Osteocyte (in vitro differentiated cells): ENCODE results near the gene RCCD1. TPM values are rescaled to one million over a fixed set of nuclear protein-coding genes. Genes with fewer than 3 reads are reported as not detected.

Source experiments
- DNase-seq: peaks from one replicate; pipeline ENCODE4 v3.0.0; 2021; ENCODE audit warnings: mixed read lengths; ENCODE audit not compliant: unreplicated experiment; ENCODE audit errors: extremely low spot score
- H3K27ac Mint-ChIP-seq: one replicate; pipeline ENCODE4 v1.8.0; 2021; ENCODE audit warnings: mild to moderate bottlenecking, mixed read lengths; ENCODE audit not compliant: unreplicated experiment
- H3K27me3 Mint-ChIP-seq: one replicate; pipeline ENCODE4 v1.8.0; 2021; ENCODE audit warnings: mixed read lengths; ENCODE audit not compliant: unreplicated experiment
- H3K36me3 Mint-ChIP-seq: one replicate; pipeline ENCODE4 v1.8.0; 2021; ENCODE audit warnings: mixed read lengths; ENCODE audit not compliant: unreplicated experiment
- H3K4me1 Mint-ChIP-seq: one replicate; pipeline ENCODE4 v1.8.0; 2021; ENCODE audit warnings: mixed read lengths; ENCODE audit not compliant: unreplicated experiment
- H3K4me3 Mint-ChIP-seq: one replicate; pipeline ENCODE4 v1.8.0; 2021; ENCODE audit warnings: mild to moderate bottlenecking, moderate library complexity, mixed read lengths; ENCODE audit not compliant: unreplicated experiment
- H3K9me3 Mint-ChIP-seq: one replicate; pipeline ENCODE4 v1.8.0; 2021; ENCODE audit warnings: mixed read lengths; ENCODE audit not compliant: unreplicated experiment
- CTCF ChIP-seq: fragments of 200-600 bp; sonication (generic); IDR thresholded peaks from 2 replicates; pipeline ENCODE4 v1.5.0; 2021; ENCODE audit warnings: antibody characterized with exemption, mild to moderate bottlenecking, moderate library complexity
- total RNA-seq: library from RNA; stranded (reverse); gene quantifications from 2 replicates; pipeline ENCODE4 v1.2.1, GENCODE V29; 2021

RCCD1 gene
- total RNA-seq, 1 donor from 2014 or later = 12.0 TPM

- H3K4me3 Mint-ChIP-seq = no peak overlapping the region
- H3K9me3 Mint-ChIP-seq = no peaks in the 10 kb centered on the region
- peaks cover 14% of the 10 kb centered on the region for H3K4me1 Mint-ChIP-seq
- H3K36me3 Mint-ChIP-seq = peaks cover 38% of the 10 kb centered on the region
- no peak overlapping the region for H3K27ac Mint-ChIP-seq
- no peak for TF ChIP-seq CTCF
- H3K27me3 Mint-ChIP-seq = no peaks in the 10 kb centered on the region
- no peak for DNase-seq
These were observed 14.9 kb upstream of the RCCD1 start for GRCh38 chr15:90939756-90940155.

DNA sequence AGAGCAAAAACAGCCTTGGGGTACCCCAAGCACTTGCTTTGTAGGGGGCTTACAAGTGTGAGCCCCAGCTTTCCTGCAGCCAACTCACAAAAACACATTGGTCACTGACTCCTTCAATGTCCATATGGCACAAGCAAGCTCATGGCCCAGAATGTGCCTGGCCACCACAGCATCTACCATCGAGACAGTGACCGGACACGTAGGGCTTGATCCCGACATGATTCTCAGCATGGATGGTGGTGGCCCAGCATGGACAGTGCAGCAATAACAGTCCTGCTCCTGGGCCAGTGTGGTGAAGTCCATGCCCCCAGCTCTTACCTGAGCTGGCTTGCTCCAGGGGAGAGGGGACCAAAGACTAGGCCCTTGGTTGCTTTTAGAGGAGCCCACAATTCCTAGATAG lies 13.6 kb upstream of the RCCD1 start:
- no peak for TF ChIP-seq CTCF
- H3K4me3 Mint-ChIP-seq = no peak overlapping the region
- DNase-seq = no peak
- no peaks in the 10 kb centered on the region for H3K27me3 Mint-ChIP-seq
- no peak overlapping the region for H3K27ac Mint-ChIP-seq
- H3K9me3 Mint-ChIP-seq = no peaks in the 10 kb centered on the region
- peaks cover 9% of the 10 kb centered on the region for H3K4me1 Mint-ChIP-seq
- peaks cover 42% of the 10 kb centered on the region for H3K36me3 Mint-ChIP-seq

GRCh38 chr15:90942354-90943120 lies 12.1 kb upstream of the RCCD1 start:
- no peak for DNase-seq
- Mint-ChIP-seq H3K4me3 (no peak overlapping the region), H3K9me3 (no peaks in the 10 kb centered on the region), H3K27me3 (no peaks in the 10 kb centered on the region), H3K36me3 (peaks cover 46% of the 10 kb centered on the region), H3K27ac (no peak overlapping the region), H3K4me1 (no peaks in the 10 kb centered on the region)
- no peak for TF ChIP-seq CTCF

DNA sequence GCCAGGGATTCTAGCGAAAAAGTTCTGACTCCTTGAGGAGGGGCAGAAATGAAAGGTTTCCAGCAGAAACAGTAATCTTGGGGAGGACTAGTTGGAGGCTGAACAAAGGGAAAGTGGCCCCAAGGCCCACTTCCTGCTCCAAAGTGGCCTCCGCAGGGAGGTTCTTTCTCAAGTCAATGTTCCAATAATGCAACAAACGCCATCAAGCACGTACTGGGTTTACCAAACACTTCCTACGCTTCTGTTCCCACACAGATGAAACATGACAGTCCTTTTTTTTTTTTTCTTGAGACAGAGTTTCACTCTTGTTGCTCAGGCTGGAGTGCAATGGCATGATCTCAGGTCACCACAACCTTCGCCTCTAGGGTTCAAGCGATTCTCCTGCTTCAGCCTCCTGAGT lies 9.6 kb upstream of the RCCD1 start:
- Mint-ChIP-seq H3K27me3 (no peaks in the 10 kb centered on the region), H3K4me1 (no peaks in the 10 kb centered on the region), H3K27ac (no peak overlapping the region), H3K4me3 (no peak overlapping the region), H3K36me3 (peaks cover 50% of the 10 kb centered on the region), H3K9me3 (no peaks in the 10 kb centered on the region)
- DNase-seq = no peak
- TF ChIP-seq CTCF = no peak

DNA sequence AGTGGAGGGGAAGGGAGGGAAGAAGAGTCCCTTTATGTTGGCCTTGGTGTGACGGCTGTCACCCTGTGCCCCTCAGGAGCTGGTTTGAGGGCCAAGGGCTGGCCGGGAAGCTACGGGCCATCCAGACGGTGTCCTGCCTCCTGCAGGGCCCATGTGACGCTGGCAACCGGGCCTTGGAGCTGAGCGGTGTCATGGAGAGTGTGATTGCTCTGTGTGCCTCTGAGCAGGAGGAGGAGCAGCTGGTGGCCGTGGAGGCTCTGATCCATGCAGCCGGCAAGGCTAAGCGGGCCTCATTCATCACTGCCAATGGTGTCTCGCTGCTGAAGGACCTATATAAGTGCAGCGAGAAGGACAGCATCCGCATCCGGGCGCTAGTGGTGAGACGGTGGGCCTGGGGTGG lies 8.1 kb upstream of the RCCD1 start:
- Mint-ChIP-seq H3K9me3 (no peaks in the 10 kb centered on the region), H3K4me3 (no peak overlapping the region), H3K27me3 (no peaks in the 10 kb centered on the region), H3K4me1 (no peaks in the 10 kb centered on the region), H3K36me3 (peaks cover 43% of the 10 kb centered on the region), H3K27ac (no peak overlapping the region)
- no peak for DNase-seq
- no peak for TF ChIP-seq CTCF
